ENCODE data around the gene TRPM2.

Gene TRPM2

GRCh38 chr21:44323591-44323990 lies 29.8 kb upstream of the TRPM2 start:
- H3K27ac ChIP-seq: no peak overlapping the region
- no peak for TF ChIP-seq ZFX (IDR thresholded peaks at IDR 0.05)
- TF ChIP-seq CTCF (conservative IDR thresholded peaks at IDR 0.05): no peak

- no peak for TF ChIP-seq CTCF (conservative IDR thresholded peaks at IDR 0.05)
- TF ChIP-seq ZFX (IDR thresholded peaks at IDR 0.05): no peak
- no peak overlapping the region for H3K27ac ChIP-seq
These were observed 29.1 kb upstream of the TRPM2 start for GRCh38 chr21:44324106-44324853.

GRCh38 chr21:44324854-44325107 lies 28.6 kb upstream of the TRPM2 start:
- TF ChIP-seq CTCF (conservative IDR thresholded peaks at IDR 0.05): no peak
- TF ChIP-seq ZFX (IDR thresholded peaks at IDR 0.05): no peak
- no peak overlapping the region for H3K27ac ChIP-seq

DNA sequence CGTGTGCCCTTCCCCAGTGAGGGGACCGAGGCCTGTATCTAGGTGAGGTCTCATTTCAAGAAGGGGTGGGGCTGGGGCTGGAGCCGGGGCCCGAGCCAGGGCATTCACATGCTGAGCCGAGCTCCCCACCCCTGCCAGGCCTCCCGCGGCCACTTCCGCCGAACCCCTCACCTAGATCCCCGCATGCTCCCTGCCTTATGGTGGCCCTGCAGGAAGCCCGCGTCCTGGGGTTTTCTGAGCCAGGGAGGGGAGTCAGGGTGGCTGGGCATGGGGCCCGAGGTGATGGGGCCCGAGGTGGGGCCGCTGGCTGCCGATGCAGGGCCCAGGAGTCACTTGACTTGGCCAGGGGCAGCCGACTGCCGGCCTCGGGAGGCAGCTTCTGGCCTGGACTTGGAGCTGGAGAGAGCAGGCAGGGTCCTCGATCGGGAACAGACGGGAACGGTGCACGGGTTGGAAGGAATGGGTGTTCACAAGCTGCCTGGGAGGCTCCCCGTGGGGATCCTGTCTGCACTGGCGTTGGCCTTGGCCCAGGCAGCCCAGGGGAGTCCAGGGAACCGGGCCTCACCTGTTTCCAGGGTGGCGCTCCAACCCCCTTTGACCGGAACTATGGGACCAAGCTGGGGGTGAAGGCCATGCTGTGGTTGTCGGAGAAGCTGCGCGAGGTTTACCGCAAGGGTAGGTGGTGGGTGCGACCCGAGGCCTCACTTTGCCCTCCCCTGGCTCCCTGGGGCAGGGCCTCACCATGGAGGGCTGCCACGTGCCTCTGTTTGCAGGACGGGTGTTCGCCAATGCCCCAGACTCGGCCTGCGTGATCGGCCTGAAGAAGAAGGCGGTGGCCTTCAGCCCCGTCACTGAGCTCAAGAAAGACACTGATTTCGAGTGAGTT lies 27.8 kb upstream of the TRPM2 start:
- TF ChIP-seq ZFX (IDR thresholded peaks at IDR 0.05): no peak
- no peak for TF ChIP-seq CTCF (conservative IDR thresholded peaks at IDR 0.05)

DNA sequence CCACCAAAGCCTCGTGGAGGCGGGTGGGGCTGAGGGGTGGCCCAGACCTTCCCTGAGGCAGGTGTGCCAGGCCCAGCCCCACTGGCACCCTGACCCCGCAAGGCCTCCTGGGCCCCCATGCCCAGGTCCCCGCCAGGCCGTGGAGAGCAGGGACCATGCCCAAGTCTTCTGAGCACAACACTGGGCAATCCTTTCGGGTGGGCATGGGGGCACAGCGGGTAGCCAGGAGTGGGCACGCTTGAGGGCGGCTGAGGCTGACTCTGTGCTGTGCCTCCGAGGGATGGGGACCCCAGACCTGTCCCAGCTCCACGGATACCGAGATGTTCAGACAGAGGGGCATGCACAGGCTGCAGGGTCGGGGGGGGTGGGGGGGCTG lies 27.2 kb upstream of the TRPM2 start:
- no peak overlapping the region for H3K27ac ChIP-seq
- no peak for TF ChIP-seq ZFX (IDR thresholded peaks at IDR 0.05)
- no peak for TF ChIP-seq CTCF (conservative IDR thresholded peaks at IDR 0.05)

More for the DNA sequence above, 27.8 kb upstream of the TRPM2 start:
- H3K27ac ChIP-seq: no peak overlapping the region

DNA sequence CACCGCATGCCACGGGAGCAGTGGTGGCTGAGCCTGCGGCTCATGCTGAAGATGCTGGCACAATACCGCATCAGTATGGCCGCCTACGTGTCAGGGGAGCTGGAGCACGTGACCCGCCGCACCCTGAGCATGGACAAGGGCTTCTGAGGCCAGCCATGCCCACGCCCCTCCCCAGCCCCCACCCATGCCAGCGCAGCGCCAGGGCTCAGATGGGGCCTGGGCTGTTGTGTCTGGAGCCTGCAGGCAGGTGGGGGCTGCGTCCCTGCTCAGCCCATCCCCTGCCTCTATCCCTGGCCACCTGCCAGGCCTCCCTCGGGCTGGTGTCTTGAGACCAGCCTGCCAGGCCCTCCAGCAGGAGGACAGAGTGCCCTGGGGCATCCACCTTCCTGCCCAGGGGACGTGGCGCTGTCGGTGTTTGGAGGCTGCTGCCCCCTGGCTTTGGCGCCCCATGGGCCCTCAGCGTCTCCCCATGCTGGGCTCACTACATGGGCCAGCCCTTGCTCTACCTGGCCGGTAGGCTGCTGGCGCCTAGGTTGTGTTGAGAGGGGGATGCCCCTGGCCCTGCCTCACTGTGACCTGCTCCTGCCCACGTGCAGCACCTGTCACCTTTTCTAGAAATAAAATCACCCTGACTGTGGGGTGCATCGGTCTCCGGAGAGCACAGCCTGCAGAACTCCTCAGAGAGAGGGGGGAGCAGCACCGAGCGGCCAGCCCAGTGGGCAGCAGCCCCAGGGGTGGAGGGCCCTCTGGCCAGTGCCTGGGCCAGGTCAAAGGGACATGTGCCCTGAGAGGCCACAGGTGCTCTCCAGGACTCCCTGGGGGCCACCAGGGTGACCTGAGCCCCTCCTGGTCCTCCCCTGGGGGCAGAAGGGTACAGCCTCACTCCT lies 26.5 kb upstream of the TRPM2 start:
- no peak for TF ChIP-seq ZFX (IDR thresholded peaks at IDR 0.05)
- TF ChIP-seq CTCF (conservative IDR thresholded peaks at IDR 0.05): no peak
- H3K27ac ChIP-seq: no peak overlapping the region

Data from C4-2B (cell line).